Stimulated activated CD4-positive, alpha-beta T cell treated with anti-CD3 and anti-CD28 coated beads, Interleukin-15, amount 100 ng/mL, for 1 hour (primary cell): Measurements from ENCODE around the gene SLC25A41.

Experiments used
- DNase-seq, 2 donors: peaks; one replicate each; pipeline ENCODE4 v3.0.0-alpha.2; 2020; ENCODE audit warnings: low read depth in 1 of 2, low spot score in 1 of 2

The SLC25A41 gene

DNA sequence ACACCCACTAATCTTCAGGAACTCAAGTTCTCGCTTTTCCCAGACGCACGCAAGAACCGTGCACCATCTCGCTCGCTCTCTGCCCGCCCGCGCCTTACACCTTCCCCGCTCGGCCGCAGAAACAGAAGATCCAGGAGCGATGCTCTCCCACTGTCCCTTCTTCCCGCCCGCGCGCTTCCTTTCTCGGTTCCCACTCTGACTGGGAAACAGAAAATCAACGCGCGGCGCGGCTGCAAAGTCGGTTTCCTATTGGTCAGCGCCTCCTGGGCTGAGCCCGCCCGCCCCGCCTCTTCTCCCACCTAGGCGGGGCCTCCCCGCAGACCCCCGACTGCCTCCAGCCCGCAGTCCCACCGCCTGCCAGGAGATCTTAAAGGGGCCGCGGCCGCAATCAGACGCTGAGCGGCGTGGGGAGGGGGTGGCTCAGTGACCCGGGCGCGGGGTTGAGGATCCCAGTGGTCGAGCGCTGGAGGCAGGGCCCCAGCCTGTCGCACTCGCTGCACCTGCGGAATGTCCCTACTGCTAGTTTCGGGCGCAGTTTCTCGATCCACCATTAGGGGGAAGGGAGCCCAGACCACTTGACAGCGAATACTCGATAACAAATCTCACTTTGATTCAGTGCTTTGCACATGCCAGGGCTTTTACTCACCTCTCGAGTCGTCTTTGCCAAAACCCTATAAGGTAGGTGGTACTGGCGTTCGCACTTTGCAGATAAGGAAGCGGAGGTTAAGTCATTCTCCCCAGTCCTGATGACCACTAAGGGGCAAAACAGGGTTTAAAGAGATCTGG is 26.7 kb upstream of the SLC25A41 start:
- DNase-seq, result peak; percentile 94 to 96

DNA sequence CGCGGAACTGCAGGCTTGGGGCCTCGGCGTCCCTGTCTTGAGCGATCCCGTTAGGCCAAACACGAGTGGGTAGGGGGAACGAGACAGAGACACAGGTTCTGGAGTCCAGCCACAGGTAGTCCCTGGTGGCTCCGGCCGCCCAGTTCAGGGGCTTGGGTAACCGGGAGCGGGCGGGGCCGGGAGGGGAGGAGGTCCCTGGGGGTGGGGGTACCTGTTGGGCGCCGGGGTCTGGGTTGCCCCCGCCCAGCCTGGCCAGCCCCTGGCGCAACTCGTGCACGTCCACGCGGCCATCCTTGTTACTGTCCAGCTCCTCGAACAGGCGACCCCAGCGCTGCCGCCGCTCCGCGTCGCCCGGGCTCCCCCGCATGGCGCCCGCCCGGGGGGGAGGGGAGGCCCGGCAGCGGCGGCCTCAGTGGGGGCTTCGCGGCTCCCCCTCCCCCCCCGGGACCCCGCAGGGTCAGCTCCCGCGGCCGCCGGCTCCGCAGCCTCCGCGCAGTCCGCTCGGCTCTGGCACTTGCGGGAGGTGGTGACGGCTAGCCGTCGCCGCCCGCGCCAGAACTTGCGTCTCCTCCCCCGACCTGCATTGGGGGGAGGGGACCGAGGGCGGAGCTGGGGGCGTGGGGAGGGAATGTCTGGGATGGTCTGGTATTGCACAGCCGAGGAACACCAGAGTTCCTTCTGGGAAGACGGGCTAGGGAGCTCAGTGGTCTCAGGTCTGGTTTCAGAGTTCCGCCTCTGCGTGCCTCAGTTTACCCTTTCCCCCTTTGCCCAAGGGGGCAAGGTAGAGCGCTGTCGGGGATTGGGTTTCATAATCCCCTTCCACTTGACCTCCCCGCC is 25.9 kb upstream of the SLC25A41 start, which contains the start of gene SLC25A23:
SLC25A23 (minus strand) TSS at position 531 of the 837 bp plus-strand sequence; CDS start at position 367, 164 bp downstream.
- DNase-seq, result peak; percentile 15 to 48

DNA sequence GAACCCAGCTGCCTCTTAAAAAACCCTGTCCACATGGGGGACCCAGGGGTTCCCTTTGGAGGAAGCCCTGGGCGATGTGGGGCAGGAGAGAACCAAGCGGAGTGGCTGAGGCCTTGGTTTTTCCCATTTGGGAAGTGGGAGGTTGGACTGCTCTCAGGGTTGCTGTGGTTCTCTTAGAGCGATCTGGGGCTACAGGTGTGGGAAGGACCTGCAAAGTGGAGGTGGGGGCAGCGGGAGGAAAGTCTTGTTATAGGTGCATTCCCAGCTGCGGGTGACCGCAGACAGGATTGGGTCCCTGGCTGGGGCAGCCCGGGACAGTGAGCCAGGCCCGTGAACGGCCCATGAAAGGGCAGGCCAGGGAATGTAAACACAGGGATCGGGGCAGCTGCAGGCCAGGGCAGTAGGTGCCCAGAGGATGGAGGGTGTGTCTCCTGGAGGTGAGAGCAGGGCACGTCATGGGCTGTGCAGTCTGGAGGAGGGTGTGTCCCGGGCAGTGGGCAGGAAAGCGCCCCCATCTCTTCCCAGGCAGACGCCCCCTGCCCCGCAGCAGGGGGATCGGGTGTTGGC is 25.2 kb upstream of the SLC25A41 start:
- DNase-seq, result no peak

DNA sequence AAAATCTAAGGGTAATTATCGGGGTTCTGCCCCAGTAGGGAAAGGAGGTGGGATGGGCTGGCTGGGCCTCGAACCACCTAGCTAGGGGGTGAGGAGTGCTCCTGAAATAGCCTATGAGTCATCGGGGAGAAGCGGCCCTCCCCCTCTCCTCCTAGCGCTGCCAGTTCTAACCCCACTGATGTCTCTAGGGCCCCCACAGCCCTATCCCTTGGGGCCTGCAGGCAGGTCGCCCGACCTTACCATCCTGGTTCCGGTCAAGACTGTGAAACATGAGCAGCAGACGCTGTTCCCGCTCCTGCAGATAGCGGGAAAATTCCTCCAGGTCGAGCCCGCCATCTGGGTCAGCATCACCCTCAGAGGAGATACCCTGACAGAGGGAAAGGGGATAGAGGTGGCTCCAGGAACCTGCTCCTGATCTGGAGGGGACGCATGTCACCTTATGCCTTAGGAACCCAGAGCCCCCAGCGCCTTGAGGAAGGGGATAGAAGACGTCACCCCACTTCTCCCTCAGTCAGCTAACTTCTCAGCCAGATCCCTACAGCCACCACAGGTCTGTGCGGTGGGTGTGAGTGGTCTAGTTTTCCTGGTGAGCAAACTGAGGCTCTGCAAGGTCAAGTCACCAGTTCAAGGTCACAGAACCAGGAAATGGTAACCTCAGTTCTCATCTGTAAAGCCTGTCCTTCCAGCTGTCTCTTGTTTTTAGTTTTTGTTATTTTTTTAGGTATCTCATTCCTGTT is 24.6 kb upstream of the SLC25A41 start:
- DNase-seq, result no peak

GRCh38 chr19:6455924-6456323 is 22.4 kb upstream of the SLC25A41 start:
- no peak for DNase-seq

GRCh38 chr19:6453951-6454565 is 20.5 kb upstream of the SLC25A41 start:
- no peak for DNase-seq

- DNase-seq, result no peak
Measured at GRCh38 chr19:6452899-6453298, 19.3 kb upstream of the SLC25A41 start.

GRCh38 chr19:6452223-6452614 is 18.7 kb upstream of the SLC25A41 start:
- DNase-seq, result no peak

DNA sequence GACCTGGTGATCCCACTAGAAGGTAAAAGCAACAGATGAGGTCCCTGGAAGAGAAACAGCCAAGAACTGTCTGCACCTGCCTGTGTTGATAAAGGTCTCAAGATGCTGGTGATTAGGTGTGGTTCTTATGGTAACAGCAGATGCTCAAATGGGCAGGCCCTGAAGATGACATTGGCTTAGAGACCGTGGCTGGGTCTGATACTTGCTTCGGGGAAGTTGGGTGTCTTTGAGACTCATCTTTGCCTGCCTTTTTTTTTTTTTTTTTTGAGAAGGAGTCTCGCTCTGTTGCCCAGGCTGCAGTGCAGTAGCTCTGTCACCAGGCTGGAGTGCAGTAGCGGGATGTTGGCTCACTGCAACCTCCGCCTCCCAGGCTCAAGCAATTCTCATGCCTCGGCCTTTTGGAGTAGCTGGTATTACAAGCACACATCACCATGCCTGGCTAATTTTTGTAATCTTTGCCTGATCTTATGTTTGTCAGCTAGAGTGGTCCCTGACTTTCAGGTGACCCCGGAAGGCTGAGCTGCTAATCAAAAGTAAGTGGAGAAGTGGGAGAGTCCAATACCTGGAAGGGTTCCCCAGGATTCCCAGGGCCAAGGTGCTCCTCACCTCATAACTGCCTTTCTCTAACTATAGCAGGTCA is 18.1 kb upstream of the SLC25A41 start:
- no peak for DNase-seq

GRCh38 chr19:6450166-6450565 is 16.6 kb upstream of the SLC25A41 start:
- DNase-seq, result no peak

DNA sequence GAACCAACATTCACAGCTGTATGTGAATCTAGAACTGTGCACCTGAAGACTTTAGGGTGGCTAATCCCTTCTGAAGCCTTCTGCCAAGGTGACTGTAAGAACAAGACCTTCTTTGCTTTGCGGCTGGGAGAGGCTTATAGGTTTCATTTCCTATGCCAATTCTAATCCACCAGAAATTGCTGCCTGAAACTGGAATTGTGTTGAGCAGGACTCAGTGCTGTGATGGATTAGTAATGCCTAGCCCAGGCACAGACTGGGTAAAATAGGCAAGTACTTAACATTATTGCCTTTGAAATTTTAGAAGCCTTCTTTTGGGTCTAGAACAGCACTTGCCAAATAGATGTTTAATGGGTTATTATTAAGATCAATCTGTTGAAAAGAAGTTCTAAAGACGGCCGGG is 14.5 kb upstream of the SLC25A41 start:
- no peak for DNase-seq

- no peak for DNase-seq
Measured at GRCh38 chr19:6446452-6446851, 12.9 kb upstream of the SLC25A41 start.

- no peak for DNase-seq
Measured at GRCh38 chr19:6443986-6444385, 10.4 kb upstream of the SLC25A41 start.

- no peak for DNase-seq
Measured at GRCh38 chr19:6442087-6442688, 8.6 kb upstream of the SLC25A41 start.

DNA sequence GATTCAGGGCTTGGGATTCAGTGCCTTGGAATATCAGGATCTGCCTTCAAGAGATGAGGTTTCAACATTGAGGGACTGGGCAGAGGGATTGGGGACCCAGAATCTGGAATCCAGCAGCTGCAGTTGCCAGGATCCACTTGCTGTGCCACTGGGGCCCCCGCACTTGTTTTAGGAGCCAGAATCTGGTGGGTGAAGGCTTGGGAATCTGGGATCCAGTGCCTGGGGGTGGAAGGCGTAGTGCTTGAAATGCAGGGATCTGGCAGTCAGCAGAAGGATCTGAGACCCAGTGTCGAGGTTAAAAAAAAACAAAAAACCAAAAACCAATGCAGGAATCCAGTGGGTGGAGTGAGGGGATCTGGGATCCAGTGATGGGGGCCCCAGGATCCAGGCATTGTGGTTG is 7.3 kb upstream of the SLC25A41 start:
- no peak for DNase-seq

- no peak for DNase-seq
Measured at GRCh38 chr19:6439743-6440142, 6.2 kb upstream of the SLC25A41 start.

GRCh38 chr19:6433165-6433564 is 398 bp downstream of the SLC25A41 start:
- DNase-seq, result no peak

DNA sequence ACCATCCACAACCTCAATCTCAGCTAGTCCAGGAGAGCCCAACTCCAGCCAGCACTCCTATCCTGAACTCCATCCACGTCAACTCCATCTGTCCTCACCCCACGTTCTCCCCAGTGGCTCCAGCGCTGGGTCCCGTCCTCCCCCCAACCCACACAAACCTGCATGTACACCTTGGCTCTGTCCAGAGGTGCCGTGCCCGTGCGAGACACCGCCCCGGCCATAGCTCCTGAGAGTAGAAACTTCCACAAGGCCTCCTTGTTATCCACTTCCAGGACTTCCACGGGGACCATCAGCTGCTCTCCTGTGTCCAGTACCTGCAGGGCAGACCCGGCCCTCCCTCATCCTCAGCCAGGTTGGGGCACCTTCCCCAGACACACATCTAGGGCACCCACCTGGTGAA is 1.7 kb downstream of the SLC25A41 start:
- no peak for DNase-seq

DNA sequence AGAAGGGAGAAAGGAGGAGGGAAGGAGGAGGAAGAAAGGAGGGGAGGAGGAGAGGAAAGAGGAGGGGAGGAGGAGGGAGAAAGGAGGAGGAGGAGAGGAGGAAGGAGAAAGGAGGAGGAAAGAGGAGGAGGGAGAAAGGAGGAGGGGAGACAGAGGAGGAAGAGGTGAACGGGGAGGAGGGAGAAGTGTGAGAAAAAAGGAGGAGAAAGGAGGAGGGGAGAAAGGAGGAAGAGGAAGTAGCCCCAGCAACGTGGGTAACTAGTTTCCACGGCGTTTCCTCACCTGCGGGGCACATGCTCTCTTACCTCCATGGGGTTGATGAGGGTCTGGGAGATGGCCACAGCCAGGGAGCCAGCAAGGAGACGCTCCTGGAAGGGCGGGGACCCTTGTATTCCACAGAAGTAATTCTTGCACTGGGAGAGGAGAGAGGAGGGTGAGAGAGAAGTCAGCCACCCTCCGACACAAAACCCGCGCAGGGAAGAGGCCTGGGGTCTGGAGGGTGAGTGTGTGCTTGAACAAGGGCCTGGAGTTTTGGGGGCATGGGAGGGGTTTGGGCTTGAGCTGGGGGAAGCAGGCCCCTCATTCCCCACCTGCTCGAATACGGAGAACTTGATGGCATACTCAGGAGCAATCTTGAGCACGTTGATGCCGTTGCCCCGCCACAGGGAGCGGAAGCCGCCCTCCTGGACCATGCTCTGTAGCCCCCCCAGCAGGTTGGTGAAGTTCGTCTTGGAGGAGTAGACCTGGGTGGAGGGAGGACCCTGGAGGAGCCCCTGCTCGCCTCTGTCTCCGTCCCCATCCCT is 3.9 kb downstream of the SLC25A41 start:
- no peak for DNase-seq
